NK-92 treated with Interleukin-12 subunit alpha and Interleukin-12 subunit beta, amount 100 ng/mL, for 24 hours (cell line): ENCODE results near the gene TCFL5.
A peak's percentile ranks its signal among the peaks of the same experiment; 100 is the strongest.

Source experiments
- DNase-seq: peaks from one replicate; lab custom pipeline; 2025; lab: John Stamatoyannopoulos, UW

TCFL5 gene

DNA sequence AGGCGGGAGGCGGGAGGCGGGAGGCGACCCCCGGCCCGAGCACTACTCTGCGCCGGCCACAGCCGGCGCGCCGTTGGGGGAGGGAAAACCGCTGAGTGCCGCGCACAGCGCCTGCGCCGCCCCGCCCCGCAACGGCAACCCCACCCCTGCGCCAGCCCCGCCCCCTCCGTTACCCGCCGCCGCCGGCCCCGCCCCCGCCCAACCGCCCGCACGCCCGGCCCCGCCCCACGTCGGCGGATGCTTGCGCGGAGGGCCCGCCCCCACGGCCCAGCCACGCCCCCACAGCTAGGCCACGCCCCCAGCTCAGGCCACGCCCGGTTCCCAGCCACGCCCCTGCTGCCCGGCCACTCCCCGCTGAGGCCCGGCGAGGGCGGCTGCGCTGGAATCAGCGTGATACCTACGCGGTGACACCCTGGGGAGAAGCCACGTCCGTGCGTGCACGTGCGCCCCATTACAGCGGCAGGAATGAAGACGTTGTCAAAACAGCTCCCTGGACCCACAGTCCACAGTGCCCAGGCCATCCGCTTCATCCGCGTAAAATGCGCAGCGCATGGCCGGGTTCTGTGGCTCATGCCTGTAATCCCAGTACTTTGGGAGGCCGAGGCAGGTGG, at the start of gene TCFL5:
TSS of gene TCFL5 (minus strand) at position 97 of the 611 bp plus-strand sequence. CDS start 152 bp downstream, outside the sequence.
- DNase-seq: peak; percentile 78

DNA sequence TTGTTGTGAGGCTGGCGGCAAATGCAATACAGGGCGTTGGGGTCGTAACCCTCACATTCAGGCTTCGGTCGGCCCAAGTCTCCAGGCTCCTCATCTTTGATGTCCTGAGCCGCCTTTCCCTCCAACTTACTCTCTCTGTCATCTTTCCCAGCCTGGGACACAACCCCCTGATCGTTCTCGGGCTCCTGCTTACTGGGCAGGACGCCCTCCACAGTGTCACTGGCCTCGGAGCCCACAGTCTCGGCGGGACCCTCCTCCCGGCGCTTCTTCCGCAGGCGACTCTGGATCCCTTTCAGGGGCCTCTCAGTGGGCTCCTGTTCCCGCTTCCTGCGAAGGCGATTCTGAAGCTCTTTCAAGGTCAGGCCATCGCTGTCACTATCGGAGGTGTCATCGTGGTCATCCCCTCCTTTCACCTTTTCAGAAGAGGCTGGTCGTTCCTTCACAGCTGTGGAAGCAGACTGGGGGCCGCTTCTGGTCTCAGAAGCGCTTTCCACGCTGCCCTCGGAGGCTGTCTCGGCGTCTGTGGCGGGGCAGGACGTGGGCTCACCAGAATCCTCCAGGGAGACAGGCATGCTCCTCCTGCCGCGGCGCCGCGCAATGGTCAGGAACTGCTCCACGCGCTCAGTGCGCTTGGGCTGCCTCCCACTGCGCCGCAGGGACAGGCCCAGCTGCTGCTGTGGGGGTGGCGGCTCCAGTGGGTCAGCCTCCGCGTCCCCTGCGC, 49.3 kb upstream of the TCFL5 start:
- no peak for DNase-seq

DNA sequence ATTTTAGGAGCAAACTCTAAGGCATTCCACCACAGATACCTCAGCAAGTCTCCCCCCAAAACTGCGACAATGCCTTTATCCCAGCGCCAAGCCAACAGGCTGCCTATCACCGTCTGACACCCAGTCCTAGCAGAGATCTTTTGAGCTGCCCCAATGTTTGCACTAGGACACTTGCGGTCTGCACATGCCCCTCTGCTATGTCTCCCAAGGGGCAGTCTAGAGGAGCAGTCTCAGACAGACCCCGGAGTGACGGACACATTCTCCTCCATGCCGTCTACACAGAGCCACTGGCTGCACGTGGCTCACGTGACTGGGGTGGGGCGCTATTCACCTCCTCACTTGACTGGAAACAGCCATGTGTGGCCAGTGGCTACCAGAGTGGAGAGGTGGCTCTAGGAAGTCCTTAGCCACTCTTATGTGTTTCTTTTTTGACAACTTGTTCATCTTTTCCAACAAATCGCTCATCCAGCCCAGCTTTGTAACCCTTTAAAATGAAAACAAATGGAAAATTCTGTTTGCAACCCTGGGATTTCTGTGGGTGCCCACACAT, 48.7 kb upstream of the TCFL5 start:
- no peak for DNase-seq

DNA sequence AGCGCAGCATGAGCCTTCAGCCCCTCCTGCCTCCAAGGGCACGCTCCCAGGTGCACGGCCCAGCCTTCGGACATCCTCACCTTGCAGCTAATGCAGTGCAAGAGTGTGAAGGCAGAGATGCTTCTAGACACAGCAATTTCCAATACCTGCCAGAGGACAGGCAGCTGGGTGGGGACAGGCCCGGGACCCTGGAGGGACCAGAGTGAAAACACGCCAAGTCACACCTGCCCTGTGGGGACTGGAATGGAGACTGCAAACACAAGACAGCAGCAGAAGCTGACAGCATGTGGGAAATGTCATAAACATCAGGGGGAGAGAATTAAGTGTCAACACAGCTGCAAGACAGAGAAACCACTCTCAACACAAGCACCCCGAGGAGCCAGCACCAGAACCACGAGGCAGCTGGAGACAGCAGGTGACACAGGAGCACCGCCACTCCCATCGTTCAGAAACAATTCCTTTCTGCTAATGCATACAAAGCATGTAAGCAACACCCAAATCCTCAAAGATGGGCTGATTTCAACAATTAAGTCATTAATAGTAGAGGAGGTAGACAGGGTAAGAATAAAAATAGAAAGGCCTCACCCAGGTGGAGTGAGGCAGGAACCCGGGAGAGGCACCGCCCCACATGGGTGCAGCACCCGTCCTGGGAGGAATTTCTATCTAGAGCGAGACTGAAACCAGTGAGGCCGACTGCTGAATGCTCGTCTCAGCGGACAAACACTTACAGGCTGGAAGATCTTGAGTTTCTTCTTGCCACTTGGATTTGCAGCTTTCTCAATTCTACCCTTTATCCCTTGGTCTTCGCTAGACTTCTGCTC, 47.6 kb upstream of the TCFL5 start:
- DNase-seq: no peak

DNA sequence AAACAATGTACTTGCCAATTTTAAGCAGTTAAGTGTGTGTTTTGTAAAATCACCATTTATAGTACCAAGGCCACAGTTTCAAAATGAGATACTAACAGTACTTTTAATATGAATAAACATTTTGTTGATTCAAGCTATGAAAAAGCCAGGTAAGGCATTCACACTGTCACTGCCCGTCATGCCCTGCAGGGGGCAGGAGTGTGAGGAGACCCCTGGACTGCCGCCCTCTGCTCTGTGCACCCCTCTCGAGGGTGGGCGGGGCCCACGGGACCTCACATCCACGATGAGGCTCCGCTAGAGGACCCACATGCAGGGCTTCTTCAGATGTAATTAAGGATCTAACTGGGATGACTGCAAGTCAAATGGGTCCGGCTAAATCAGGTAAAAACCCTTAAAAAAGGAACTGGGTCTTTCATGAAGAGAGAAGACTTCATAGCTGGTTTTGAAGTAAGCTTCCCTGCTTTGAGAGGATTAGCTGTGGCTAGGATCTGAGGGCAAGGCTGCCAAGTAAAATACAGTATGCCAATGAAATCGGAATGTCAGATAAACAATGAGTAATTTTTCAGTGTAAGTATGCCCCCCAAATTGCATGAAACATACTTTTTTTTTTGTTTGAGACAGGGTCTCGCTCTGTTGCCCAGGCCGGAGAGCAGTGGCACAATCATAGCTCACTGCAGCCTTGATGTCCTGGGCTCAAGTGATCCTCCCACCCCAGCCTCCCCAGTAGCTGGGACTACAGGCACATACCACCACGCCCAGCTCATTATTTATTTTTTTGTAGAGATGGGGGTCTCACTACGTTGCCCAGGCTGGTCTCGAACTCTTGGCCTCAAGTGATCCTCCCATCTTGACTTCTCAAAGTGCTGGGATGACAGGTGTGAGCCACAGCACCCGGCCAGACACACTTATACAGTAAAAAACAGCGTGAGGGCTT, 46.0 kb upstream of the TCFL5 start:
- DNase-seq: no peak

DNA sequence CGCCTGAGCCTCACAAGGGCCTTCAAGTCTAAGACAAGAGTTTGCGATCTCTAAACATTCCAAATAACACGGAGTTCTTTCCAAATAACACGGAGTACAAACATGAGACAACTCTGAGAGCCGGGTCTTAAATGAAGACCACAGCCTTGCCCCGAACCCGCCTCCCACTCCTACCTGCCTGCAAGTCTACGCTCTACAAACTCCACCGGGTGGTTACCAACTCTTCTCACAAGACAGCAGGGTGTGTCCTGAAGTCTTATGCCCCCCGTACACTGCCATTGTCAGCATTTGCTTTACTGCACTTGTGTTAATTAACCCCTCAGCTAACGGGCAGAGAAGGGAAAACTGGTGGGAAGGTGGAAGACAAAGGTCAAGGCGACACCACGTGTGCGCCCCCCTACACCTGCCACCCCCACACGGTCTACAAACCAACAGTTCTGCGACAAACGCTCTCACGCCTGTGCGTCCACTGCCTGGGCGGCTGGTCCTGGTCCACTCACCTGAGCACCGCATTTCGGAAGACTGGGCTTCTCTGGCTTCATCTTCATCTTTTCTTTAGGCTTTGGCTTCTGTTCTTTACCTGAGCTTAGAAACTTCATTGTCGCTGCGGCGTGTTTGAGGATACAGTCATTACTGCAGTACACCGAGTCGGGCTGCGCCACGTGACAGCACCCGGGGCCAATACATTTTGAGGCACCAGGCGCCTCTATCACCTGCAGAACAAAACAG, 45.2 kb upstream of the TCFL5 start:
- no peak for DNase-seq

DNA sequence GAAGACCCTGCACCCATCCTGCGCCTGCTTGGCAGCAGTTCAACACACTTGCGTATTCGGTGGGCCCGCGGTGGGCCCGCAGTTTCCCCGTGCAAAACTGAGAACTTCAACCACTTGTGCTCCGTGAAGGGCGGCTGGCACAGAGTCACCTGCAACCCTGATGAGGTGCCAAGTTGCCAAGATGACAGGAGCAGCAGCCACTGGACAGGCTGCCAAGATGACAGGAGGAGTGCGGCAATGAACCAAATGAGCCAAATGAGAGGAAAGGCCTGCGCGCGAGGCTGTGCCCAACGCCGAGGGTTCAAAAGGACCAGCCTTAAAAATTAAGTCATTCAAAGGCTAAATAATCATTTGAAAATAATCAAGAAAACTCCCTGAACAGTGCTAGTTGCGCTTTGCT, 44.6 kb upstream of the TCFL5 start:
- no peak for DNase-seq

DNA sequence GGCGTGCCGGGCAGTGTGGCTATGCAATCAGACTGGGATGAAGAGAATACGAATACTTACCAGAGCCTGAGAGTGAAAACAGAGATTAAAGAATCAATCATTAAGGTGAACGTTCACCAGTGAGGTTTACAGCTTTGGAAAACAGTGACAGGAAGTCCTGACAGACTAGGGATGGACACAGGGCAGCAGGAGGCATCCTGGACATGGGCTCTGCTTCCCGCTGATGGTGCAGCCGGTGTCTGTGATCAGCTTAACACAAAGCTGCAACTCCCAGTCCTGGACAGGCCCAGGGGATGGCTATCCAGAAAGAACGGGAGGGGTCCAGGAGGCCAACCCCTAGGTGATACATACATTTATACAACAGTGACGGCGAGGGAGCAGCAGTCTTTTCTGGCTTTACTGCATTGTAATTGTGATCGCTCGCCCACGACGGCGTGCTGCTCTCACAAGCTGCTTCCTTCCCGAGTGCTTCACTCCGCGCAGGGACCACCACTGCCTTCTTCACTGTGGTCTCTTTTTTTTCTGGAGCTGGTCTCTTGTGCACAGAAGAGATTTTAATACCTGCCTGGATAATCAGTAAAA, 44.0 kb upstream of the TCFL5 start:
- DNase-seq: no peak

DNA sequence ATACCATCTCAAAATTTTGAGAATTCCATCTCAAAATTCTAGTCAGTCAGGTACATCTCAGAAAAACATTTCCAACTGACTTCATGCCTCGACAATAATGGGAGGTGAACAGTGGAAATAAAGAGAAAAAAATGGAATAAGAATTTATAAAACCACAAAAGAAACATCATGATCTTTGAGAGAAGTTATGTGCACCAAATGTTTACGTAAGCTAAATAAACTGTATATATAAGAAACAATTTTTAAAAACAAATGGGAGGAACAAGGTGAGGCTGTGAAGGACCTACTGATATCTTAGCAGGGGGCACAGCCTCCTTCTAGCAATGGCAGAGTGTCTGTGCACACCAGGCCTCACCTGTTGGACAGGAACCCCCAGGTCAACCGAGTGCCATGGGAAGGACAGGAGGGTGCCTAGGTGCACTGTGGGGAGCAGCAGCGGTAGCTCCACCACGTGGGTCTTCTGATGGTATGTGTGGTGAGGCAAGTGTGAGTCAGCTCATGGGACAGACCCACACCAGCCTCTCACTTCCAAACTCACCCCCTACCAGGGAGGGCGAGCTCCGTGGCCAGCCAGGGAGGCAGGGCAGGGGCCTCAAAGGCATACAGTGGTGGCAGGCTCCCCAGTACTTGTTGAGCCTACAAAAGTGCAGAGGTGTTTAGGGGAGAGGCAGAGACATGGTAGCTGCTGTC, 41.4 kb upstream of the TCFL5 start:
- no peak for DNase-seq

DNA sequence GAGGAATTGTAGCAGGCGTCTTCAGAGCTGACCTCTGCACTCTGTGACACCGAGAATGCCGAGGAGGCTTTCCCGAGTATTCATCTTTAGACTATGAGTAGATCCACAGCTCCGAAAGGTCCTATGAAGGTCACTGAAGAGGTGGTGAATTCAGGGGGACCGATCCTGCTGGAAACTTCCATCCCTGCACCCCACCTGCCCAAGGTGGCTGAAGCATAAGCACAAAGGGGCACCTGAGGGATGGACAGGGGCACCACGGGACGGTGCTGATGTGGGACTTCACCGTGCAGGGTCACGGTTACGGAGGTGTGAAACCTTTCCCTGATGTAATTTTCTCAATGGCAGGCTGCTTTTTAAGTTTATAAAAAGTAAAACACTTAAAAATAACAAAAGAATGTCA, 40.3 kb upstream of the TCFL5 start:
- DNase-seq: no peak

DNA sequence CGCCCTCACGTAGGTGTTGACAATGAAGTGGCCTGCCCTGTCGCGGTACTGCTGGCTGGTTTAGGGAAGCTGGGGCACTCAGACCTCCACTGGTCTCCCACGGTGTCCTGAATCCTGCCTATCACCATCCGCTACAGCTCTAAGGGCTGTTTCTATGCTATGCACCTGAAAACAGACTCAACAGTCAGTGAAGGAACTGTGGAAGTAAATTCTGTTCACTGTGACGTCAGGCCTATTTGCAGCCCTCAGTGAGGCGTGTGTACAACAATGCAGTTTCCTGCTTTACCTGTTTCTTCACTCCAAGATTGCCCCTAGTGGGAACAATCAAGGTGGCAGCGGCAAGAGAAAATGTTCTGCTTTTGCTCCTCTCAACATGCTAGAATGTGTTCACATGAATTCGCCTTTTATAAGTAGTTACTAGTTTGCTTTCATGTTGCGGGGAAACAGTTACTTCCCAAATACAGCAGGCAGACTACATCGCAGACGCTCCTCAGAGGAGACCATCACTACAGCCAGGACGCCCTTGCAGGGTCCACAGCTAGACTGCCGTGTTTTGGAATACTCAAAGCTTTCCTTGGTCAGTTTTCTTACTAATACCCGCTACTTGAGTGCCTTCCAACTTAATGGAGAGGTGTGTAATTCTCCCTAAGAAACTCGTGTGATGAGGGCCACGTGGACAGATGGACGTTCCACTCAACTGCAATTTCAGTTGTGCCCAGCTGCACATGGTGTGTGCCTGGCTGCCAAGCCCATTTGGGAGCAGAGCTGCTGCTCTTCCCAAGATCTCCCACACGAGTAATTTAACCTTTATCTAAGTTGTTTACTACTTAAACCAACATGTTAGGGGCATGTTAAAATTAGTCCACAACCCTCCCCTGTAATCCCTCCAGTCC, 39.3 kb upstream of the TCFL5 start:
- DNase-seq: no peak

DNA sequence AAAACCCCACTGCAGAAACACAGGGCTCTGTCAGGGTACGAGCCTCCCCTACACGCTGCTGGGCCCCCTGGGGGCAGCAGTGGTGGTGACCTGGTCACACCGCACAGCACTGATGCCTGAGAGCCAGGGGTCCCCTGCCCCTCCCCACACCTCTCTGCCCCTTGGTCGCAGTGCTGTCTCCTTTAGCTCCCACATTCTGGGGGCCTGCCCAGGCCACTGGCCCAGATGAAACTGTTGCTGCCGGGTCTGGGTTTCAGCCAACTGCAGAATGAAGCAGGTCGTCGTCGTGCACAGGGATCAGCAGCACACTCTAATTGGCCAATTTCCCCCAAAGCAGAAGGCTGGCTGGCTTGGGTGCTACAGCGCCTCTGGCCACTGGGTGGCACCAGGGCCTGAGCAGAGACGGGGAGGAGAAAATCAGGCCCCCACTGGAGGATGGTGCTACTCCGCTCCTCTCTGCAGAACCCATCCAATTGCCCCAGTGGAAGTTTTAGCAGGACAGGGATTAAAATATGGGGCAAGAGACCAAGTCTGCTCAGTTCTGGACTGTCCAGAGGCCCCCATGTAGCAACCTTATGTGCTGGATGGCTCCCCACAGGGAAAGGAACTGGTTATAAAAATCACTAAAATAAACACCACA, 38.5 kb upstream of the TCFL5 start:
- no peak for DNase-seq

DNA sequence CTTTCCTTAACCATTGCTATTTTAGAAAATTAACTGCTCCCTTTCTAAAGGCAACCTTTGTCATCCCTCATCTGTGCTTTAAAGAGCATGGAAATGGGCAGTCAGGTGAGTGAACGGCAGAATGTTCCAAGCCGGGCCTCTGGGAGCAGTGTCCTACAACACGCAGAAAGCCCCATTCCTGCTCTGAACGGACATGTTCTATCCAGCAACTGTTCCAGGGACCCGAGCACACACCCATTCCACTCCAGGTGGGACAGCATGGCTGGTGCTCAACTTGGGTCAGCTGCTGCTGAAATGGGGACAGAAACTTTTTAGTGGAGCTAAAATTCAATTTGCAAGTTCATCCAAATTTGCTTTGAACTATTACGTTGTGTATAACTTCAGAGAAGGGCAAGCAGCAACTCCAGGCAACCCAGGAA, 38.0 kb upstream of the TCFL5 start:
- DNase-seq: no peak

DNA sequence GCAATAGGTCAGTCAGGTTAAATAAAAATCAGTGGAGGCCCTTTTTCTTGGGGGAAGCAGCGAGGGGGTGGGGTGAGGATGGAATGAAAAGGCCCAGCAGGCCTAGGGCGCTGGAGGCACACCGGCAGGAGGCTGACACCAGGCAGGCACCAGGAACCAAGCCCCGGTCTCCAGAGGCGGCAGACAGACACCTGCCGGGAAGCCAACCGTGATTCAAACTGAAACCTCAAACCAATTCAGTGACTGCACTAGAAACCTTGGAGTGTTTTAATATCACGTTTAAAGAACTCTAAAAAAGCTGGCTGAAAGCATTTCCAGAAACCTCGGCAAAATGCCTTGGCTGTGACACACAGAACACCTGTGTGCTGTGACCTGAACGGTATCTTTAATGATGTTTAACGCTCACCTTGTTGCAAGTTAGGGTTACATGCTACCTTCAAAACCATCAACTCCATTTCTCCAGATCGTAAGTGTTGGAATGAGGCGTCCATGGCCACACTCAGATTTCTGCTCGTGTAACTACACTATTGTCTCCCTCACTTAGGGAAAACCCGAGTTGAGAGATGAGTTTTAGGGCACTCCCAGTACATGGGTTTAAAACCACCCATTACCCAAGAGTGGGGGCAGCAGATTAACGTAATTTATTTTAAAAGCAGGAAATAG, 37.5 kb upstream of the TCFL5 start:
- DNase-seq: no peak

DNA sequence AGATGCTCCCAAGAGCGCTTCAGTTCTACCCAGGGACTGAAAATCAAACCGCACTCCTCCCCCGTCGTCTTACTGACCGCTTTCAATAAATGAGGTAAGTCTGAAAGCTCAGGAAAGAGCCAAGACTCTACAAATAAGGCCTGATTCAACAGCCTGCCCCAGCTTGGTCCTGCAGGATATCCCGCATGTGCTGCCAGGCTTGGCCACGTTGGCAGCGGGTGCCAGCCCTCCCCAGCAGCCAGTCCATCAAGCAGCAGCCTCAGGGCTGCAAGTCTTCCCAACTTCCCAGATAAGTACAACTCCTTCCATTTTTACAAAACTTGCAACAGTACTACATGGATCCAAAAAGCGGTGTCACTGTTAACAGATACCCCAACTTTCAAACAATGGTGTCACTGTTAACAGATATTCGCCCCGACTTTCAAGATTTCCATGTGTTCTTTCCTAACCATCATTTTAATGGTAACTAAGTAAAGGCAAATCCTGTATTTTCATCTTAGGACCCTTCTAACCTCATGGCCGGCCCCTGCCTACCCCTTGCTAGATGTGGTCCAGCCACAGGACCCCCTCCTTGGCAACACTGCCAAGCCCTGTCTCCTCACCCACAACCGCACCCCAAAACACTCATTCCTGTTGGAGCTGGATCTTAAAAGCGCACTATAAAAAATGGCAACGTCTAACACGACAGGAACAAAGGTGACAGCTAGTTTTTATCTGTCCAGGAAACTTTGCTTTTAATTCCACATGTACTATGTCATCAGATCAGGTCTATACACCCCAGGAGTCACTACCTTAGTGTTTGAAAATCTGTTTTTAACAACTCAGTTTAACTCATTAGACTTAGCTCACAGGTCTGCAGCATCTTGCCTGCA, 36.7 kb upstream of the TCFL5 start:
- DNase-seq: no peak

DNA sequence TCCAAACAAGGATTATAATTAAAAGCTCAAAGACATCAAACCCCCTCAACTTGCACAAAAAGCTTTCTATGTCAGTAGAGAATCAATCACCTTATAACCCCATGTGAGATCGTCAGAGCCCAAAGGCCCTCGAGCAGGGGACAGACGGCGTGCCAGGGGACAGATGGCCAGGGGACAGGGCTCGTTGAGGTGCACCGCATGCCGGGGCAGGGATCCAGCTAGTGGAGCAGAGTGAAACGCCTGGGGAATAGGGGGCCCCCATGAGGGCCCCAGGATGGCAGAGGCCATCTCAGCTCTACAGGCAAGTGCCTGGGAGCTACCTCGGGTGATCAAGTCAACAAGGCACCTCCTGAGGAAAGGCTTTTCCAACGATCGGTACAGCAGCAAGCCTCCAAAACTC, 36.0 kb upstream of the TCFL5 start:
- no peak for DNase-seq

DNA sequence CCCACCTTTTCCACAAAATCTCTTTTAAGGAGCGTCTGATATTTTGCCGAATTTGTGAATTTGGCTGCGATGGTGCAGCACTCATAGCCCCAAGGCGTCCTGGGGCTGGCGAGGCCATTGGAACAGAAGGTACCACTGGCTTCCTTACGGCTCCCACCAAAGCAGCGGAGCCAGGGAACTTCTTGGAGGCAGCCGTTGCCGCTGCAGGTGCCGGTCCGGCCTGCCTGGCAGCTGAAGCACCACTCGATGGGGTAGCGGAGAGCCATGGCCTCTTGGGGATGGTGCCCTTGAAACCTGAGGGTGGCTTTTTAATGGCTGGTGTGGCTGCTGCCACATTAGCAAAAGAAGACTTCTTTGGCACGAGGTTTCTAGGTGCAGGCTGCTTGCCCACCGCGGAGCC, 34.9 kb upstream of the TCFL5 start:
- no peak for DNase-seq
